Liver (tissue), 9 donors: ENCODE results near the gene RASD2. TPM values are rescaled to one million over a fixed set of nuclear protein-coding genes. Genes with fewer than 3 reads are reported as not detected.

Experiments
- DNase-seq: peaks from one replicate; pipeline ENCODE4 v3.0.0-alpha.2; 2017; ENCODE audit warnings: low spot score
- H3K27ac ChIP-seq, 2 donors: one replicate each; pipeline ENCODE4 v1.7.0; 2013; ENCODE audit warnings: inconsistent platforms in 2 of 2, low read length in 2 of 2, control low read depth in 1 of 2, low read depth in 1 of 2, mild to moderate bottlenecking in 1 of 2
- H3K27me3 ChIP-seq, 4 donors: one replicate each; pipeline versions ENCODE4 v1.6.1 to v1.7.0; 2013; ENCODE audit warnings: low read length in 3 of 4, inconsistent platforms in 1 of 4, mild to moderate bottlenecking in 1 of 4, moderate library complexity in 1 of 4; ENCODE audit not compliant: control insufficient read depth in 4 of 4, insufficient read depth in 4 of 4
- H3K36me3 ChIP-seq, 4 donors: one replicate each; pipeline versions ENCODE4 v1.6.1 to v1.7.0; 2013; ENCODE audit warnings: low read length in 3 of 4, mild to moderate bottlenecking in 3 of 4, low read depth in 1 of 4, moderate library complexity in 1 of 4; ENCODE audit not compliant: control insufficient read depth in 4 of 4, insufficient read depth in 3 of 4
- H3K4me1 ChIP-seq, 4 donors: one replicate each; pipeline versions ENCODE4 v1.6.1 to v1.7.0; 2013; ENCODE audit warnings: low read length in 3 of 4, mild to moderate bottlenecking in 3 of 4, moderate library complexity in 1 of 4; ENCODE audit not compliant: control insufficient read depth in 4 of 4, insufficient read depth in 4 of 4
- H3K4me3 ChIP-seq, 3 donors: one replicate each; pipeline versions ENCODE4 v1.6.1 to v1.7.0; 2013; ENCODE audit warnings: low read length in 3 of 3, control low read depth in 1 of 3, low read depth in 1 of 3, mild to moderate bottlenecking in 1 of 3
- H3K9ac ChIP-seq, 2 donors: one replicate each; pipeline ENCODE4 v1.7.0; 2013; ENCODE audit warnings: low read length in 2 of 2, mild to moderate bottlenecking in 2 of 2, moderate library complexity in 2 of 2, control low read depth in 1 of 2, low read depth in 1 of 2
- H3K9me3 ChIP-seq, 4 donors: one replicate each; pipeline versions ENCODE4 v1.6.1 to v1.7.0; 2013; ENCODE audit warnings: low read length in 3 of 4; ENCODE audit not compliant: control insufficient read depth in 4 of 4
- CTCF ChIP-seq: fragments of 150-350 bp; IDR thresholded peaks from 2 replicates; pipeline ENCODE4 v1.5.1; 2017; ENCODE audit warnings: improper control_type of control experiment, low read depth, low read length; ENCODE audit not compliant: missing input control
- EGR1 ChIP-seq, 2 donors: IDR thresholded peaks; 2 replicates each; pipeline ENCODE4 v1.6.1; 2016 to 2018; ENCODE audit warnings: antibody characterized with exemption in 2 of 2, low read depth in 2 of 2
- FOXA1 ChIP-seq: IDR thresholded peaks from 2 replicates; pipeline ENCODE4 v1.6.1; 2016; ENCODE audit warnings: antibody characterized with exemption
- FOXA2 ChIP-seq: IDR thresholded peaks from 2 replicates; pipeline ENCODE4 v1.6.1; 2016; ENCODE audit warnings: antibody characterized with exemption
- JUND ChIP-seq, 2 donors: IDR thresholded peaks; 2 replicates each; pipeline ENCODE4 v1.6.1; 2016; ENCODE audit warnings: antibody characterized with exemption in 2 of 2
- MAX ChIP-seq: IDR thresholded peaks from 2 replicates; pipeline ENCODE4 v1.6.1; 2016; ENCODE audit warnings: antibody characterized with exemption
- RAD21 ChIP-seq, 2 donors: IDR thresholded peaks; 2 replicates each; pipeline ENCODE4 v1.6.1; 2016; ENCODE audit warnings: antibody characterized with exemption in 2 of 2, mild to moderate bottlenecking in 2 of 2
- RXRA ChIP-seq, 2 donors: IDR thresholded peaks; 2 replicates each; pipeline ENCODE4 v1.6.1; 2017 to 2018; ENCODE audit warnings: antibody characterized with exemption in 2 of 2, mild to moderate bottlenecking in 1 of 2
- TAF1 ChIP-seq: conservative IDR thresholded peaks from 2 replicates; pipeline ENCODE4 v1.6.1; 2016; ENCODE audit warnings: antibody characterized with exemption, mild to moderate bottlenecking
- YY1 ChIP-seq: IDR thresholded peaks from 2 replicates; pipeline ENCODE4 v1.6.1; 2016; ENCODE audit warnings: antibody characterized with exemption, mild to moderate bottlenecking
- WGBS: extraction: QIAGEN DNeasy Blood & Tissue Kit; methylation state at CpG from one replicate; pipeline ENCODE4 v1.1.7; 2013; 5-methylcytosine and 5-hydroxymethylcytosine counted together
- polyA plus RNA-seq, 2 donors: library from polyadenylated mRNA; stranded (reverse) in 1 of 2; unstranded in 1 of 2; fragments of 200-250 nt in 1 of 2; fragments of >200 nt in 1 of 2; fragmentation: Nextera tagmentation in 1 of 2; extraction: Ambion mirVana in 1 of 2; gene quantifications; one replicate each; pipeline versions ENCODE4 v1.2.1 to v1.2.3, GENCODE V29; 2013 to 2015
- total RNA-seq, 2 donors: library from RNA; depleted of rRNA; stranded (reverse); fragments of >200 nt; gene quantifications; one replicate each; pipeline ENCODE4 v1.2.3, GENCODE V29; 2014
- TF ChIP-seq, protein P1 (sequence below): IDR thresholded peaks from 2 replicates; pipeline ENCODE4 v1.6.1; 2016; ENCODE audit warnings: antibody characterized with exemption, mild to moderate bottlenecking
- TF ChIP-seq, protein P2 (sequence below): IDR thresholded peaks from 2 replicates; pipeline ENCODE4 v1.6.1; 2016; ENCODE audit warnings: antibody characterized with exemption
- donor health status: healthy.
- donor health status: healthy.
- donor health status: healthy.
- donor health status: healthy.
- donor health status: healthy.

RASD2 gene
- total and polyA plus RNA-seq, 4 donors = under 0.01 to 0.05 TPM; not detected in 2

DNA sequence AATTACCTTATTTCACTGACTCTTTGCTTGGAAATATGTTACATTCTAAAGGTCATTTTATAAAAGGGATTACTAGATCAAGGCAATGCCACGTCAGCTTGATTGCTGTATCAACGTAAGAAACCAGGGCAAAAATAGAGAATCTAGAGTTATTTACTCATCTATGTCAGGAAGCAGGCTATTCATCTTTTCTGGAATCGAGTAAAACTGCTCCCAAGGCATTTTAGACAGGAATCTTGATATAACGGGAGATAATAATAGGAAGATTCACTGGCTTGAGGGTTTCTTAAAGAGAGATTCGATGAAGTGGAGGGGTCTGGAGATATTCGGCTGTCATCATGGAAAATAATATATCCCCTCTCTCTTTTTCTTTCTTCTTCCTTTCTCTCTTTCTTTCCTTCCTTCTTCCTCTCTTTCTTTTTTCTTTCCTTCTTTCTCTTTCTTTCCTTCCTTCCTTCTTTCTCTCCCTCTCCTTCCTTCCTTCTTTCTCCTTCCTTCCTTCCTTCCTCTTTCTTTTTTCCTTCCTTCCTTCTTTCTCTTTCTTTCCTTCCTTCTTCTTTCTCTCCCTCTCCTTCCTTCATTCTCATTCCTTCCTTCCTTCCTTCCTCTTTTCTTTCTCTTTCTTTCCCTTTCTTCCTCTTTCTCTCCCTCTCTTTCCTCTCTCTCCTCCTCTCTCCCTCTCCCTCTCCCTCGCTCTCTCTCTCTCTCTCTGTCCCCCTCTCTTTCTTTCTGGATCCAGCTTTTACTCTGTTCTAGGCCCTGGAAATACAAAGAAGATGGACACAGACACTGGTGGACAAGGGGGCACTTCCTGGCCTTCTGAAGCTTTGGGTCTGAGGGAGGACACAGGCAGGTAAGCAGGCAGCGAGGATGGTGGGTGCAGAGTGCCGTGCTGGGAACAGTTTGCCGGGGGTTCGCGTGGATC is 18.1 kb upstream of the RASD2 start:
- peaks cover 0 to 6% (median 0%) of the 10 kb centered on the region in 4 donors for H3K27me3 ChIP-seq
- 76% methylated on average over 12 of the region's 12 CpGs for WGBS
- H3K9ac ChIP-seq = no peak overlapping the region

More for the DNA sequence above, 18.1 kb upstream of the RASD2 start:
- TF ChIP-seq MAX (no peak), RAD21 (IDR thresholded peaks at IDR 0.05) (no peak), FOXA1 (no peak), TAF1 (no peak), CTCF (no peak), YY1 (no peak), RXRA (IDR thresholded peaks at IDR 0.05) (no peak), EGR1 (IDR thresholded peaks at IDR 0.05; ENCODE audit: low read depth in 2 of 2) (no peak), JUND (IDR thresholded peaks at IDR 0.05) (no peak), FOXA2 (no peak)
- TF ChIP-seq, protein P1, sequence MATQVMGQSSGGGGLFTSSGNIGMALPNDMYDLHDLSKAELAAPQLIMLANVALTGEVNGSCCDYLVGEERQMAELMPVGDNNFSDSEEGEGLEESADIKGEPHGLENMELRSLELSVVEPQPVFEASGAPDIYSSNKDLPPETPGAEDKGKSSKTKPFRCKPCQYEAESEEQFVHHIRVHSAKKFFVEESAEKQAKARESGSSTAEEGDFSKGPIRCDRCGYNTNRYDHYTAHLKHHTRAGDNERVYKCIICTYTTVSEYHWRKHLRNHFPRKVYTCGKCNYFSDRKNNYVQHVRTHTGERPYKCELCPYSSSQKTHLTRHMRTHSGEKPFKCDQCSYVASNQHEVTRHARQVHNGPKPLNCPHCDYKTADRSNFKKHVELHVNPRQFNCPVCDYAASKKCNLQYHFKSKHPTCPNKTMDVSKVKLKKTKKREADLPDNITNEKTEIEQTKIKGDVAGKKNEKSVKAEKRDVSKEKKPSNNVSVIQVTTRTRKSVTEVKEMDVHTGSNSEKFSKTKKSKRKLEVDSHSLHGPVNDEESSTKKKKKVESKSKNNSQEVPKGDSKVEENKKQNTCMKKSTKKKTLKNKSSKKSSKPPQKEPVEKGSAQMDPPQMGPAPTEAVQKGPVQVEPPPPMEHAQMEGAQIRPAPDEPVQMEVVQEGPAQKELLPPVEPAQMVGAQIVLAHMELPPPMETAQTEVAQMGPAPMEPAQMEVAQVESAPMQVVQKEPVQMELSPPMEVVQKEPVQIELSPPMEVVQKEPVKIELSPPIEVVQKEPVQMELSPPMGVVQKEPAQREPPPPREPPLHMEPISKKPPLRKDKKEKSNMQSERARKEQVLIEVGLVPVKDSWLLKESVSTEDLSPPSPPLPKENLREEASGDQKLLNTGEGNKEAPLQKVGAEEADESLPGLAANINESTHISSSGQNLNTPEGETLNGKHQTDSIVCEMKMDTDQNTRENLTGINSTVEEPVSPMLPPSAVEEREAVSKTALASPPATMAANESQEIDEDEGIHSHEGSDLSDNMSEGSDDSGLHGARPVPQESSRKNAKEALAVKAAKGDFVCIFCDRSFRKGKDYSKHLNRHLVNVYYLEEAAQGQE = no peak
- TF ChIP-seq, protein P2, sequence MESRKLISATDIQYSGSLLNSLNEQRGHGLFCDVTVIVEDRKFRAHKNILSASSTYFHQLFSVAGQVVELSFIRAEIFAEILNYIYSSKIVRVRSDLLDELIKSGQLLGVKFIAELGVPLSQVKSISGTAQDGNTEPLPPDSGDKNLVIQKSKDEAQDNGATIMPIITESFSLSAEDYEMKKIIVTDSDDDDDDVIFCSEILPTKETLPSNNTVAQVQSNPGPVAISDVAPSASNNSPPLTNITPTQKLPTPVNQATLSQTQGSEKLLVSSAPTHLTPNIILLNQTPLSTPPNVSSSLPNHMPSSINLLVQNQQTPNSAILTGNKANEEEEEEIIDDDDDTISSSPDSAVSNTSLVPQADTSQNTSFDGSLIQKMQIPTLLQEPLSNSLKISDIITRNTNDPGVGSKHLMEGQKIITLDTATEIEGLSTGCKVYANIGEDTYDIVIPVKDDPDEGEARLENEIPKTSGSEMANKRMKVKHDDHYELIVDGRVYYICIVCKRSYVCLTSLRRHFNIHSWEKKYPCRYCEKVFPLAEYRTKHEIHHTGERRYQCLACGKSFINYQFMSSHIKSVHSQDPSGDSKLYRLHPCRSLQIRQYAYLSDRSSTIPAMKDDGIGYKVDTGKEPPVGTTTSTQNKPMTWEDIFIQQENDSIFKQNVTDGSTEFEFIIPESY = no peak
- H3K36me3 ChIP-seq = no peaks in the 10 kb centered on the region
- H3K9me3 ChIP-seq = no peaks in the 10 kb centered on the region
- no peak overlapping the region for H3K4me3 ChIP-seq
- H3K27ac ChIP-seq = no peak overlapping the region
- no peak for DNase-seq
- H3K4me1 ChIP-seq = no peaks in the 10 kb centered on the region
